Rectal smooth muscle tissue (tissue), 1 donor: Measurements from ENCODE around the gene DFFB.

Experiments used
- H3K27ac ChIP-seq: one replicate; pipeline ENCODE4 v1.7.0; 2013; ENCODE audit warnings: low read depth, low read length, inconsistent platforms
- H3K27me3 ChIP-seq: one replicate; pipeline ENCODE4 v1.7.0; 2013; ENCODE audit warnings: low read length; ENCODE audit not compliant: control insufficient read depth, insufficient read depth
- H3K36me3 ChIP-seq: one replicate; pipeline ENCODE4 v1.7.0; 2013; ENCODE audit warnings: low read length; ENCODE audit not compliant: control insufficient read depth, insufficient read depth
- H3K4me1 ChIP-seq: one replicate; pipeline ENCODE4 v1.7.0; 2013; ENCODE audit warnings: low read length; ENCODE audit not compliant: control insufficient read depth, insufficient read depth
- H3K4me3 ChIP-seq: one replicate; pipeline ENCODE4 v1.7.0; 2013; ENCODE audit warnings: low read length
- H3K9ac ChIP-seq: one replicate; pipeline ENCODE4 v1.7.0; 2013; ENCODE audit warnings: low read length

DFFB gene

GRCh38 chr1:3903141-3904005, 46.1 kb downstream of the DFFB start:
- no peak overlapping the region for H3K27ac ChIP-seq

GRCh38 chr1:3904006-3904842, 46.9 kb downstream of the DFFB start:
- H3K9ac ChIP-seq = no peak overlapping the region
- H3K27ac ChIP-seq = no peak overlapping the region
- H3K27me3 ChIP-seq = no peaks in the 10 kb centered on the region
- no peaks in the 10 kb centered on the region for H3K36me3 ChIP-seq
- no peaks in the 10 kb centered on the region for H3K4me1 ChIP-seq
- H3K4me3 ChIP-seq = no peak overlapping the region

More at GRCh38 chr1:3903141-3904005, 46.1 kb downstream of the DFFB start:
- H3K27me3 ChIP-seq = no peaks in the 10 kb centered on the region
- no peak overlapping the region for H3K4me3 ChIP-seq
- no peaks in the 10 kb centered on the region for H3K4me1 ChIP-seq
- H3K9ac ChIP-seq = no peak overlapping the region
- no peaks in the 10 kb centered on the region for H3K36me3 ChIP-seq

GRCh38 chr1:3904843-3905185, 47.5 kb downstream of the DFFB start:
- no peak overlapping the region for H3K9ac ChIP-seq
- no peak overlapping the region for H3K27ac ChIP-seq
- H3K4me3 ChIP-seq = no peak overlapping the region
- no peaks in the 10 kb centered on the region for H3K36me3 ChIP-seq
- no peaks in the 10 kb centered on the region for H3K27me3 ChIP-seq
- no peaks in the 10 kb centered on the region for H3K4me1 ChIP-seq

- H3K36me3 ChIP-seq = no peaks in the 10 kb centered on the region
- H3K4me3 ChIP-seq = no peak overlapping the region
- no peak overlapping the region for H3K9ac ChIP-seq
- peaks cover 2% of the 10 kb centered on the region for H3K27me3 ChIP-seq
- H3K27ac ChIP-seq = no peak overlapping the region
- H3K4me1 ChIP-seq = no peaks in the 10 kb centered on the region
Observed at GRCh38 chr1:3905266-3905952, 48.1 kb downstream of the DFFB start.

DNA sequence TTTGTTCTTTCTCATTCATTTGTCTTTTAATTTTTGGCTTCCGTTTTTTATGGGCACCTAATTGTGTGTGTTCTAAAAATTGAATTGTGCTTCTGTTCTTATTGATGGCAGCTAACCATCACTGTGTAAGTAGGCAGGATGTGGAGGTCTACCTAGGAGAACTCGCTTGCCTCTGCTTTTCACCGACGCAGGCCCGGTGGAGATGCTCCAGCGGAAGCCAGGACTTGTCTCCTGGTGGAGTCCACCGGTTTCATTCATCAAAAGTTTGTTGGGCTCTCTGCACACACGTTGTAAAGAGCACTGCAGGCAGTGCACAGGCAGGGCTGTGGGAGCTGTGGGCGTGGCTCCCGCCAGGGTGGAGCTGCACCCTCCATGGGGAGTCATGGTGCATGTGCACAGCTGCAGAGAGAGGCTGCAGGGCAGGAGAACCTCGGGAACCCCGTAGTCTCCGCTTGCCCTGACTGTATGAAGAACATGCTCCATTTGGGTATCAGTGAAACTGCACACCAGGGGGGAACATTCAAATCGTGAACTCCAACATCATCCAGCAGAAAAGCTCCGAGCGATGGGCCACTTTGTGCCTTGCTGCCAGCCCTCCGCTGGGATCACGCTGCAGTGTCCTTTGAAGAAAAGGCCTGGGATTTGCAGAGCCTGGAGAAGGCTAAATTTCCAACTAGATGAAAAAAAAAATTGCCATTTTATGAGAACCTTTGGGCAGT, 48.8 kb downstream of the DFFB start:
- H3K27me3 ChIP-seq = peaks cover 9% of the 10 kb centered on the region
- no peak overlapping the region for H3K4me3 ChIP-seq
- H3K36me3 ChIP-seq = no peaks in the 10 kb centered on the region
- no peak overlapping the region for H3K9ac ChIP-seq
- no peak overlapping the region for H3K27ac ChIP-seq
- H3K4me1 ChIP-seq = no peaks in the 10 kb centered on the region

DNA sequence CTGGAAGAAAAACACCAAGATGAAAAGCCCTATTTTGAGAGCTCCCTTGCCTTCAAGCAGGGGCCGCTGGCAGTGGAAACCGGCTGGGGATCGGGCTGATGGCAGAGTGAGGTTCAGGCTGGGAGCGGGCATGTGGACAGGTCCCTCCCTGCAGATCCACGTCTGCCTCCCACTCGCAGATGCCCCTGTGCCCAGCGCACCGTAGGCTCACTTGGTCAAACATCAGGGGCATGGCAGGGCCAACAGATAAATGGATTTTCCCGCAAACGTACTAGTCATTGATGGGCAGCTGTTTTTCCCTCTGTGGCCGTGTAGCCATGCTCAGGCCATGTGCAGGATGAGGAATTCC, 49.4 kb downstream of the DFFB start:
- Histone ChIP-seq H3K27me3 (peaks cover 9% of the 10 kb centered on the region), H3K4me3 (no peak overlapping the region)

GRCh38 chr1:3907031-3907534, 49.8 kb downstream of the DFFB start:
- H3K4me1 ChIP-seq = no peaks in the 10 kb centered on the region
- no peak overlapping the region for H3K27ac ChIP-seq
- H3K9ac ChIP-seq = no peak overlapping the region
- peaks cover 9% of the 10 kb centered on the region for H3K27me3 ChIP-seq
- no peaks in the 10 kb centered on the region for H3K36me3 ChIP-seq
- no peak overlapping the region for H3K4me3 ChIP-seq

More for the DNA sequence above, 49.4 kb downstream of the DFFB start:
- H3K27ac ChIP-seq = no peak overlapping the region
- no peaks in the 10 kb centered on the region for H3K36me3 ChIP-seq
- H3K4me1 ChIP-seq = no peaks in the 10 kb centered on the region
- no peak overlapping the region for H3K9ac ChIP-seq

GRCh38 chr1:3907621-3908165, 50.4 kb downstream of the DFFB start:
- no peak overlapping the region for H3K9ac ChIP-seq
- H3K4me3 ChIP-seq = no peak overlapping the region
- peaks cover 9% of the 10 kb centered on the region for H3K27me3 ChIP-seq
- H3K27ac ChIP-seq = no peak overlapping the region
- no peaks in the 10 kb centered on the region for H3K36me3 ChIP-seq
- no peaks in the 10 kb centered on the region for H3K4me1 ChIP-seq

DNA sequence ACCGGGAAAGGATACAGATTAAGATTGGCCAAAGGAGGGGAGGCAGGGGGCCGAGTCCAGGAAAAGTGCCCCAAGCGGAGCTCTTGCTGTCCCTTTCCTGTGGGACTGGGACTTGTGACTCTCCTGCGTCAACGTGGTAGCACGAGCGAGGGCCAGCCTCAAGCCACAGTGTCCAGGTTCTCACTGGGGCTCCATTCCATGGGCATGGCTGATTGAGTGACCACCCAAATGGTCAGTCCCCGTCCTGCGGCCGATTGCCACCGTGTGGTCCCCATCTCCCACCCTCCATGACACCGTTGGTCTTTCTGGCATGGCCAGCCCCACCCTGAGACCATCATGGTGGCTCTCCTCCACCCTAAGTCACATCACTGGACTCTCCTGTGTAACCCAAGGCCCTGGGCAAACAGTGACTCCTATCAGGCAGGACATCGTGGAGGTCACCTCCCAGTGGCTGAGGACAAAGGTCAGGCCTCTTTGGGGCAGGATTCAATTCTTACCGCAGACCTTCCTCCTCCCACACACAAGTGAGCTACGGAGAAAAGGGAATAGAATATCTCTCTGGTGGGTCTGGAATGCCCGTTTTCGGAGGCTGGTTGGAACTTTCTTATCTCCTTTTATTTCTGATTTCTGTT, 51.7 kb downstream of the DFFB start:
- H3K27ac ChIP-seq = no peak overlapping the region
- H3K4me3 ChIP-seq = no peak overlapping the region
- H3K36me3 ChIP-seq = no peaks in the 10 kb centered on the region
- no peak overlapping the region for H3K9ac ChIP-seq
- H3K27me3 ChIP-seq = peaks cover 9% of the 10 kb centered on the region
- H3K4me1 ChIP-seq = no peaks in the 10 kb centered on the region

GRCh38 chr1:3909615-3910014, 52.3 kb downstream of the DFFB start:
- Histone ChIP-seq H3K36me3 (no peaks in the 10 kb centered on the region), H3K4me1 (no peaks in the 10 kb centered on the region), H3K27me3 (peaks cover 9% of the 10 kb centered on the region), H3K4me3 (no peak overlapping the region), H3K27ac (no peak overlapping the region), H3K9ac (no peak overlapping the region)

- H3K27me3 ChIP-seq = peaks cover 9% of the 10 kb centered on the region
- H3K4me1 ChIP-seq = no peaks in the 10 kb centered on the region
- no peak overlapping the region for H3K4me3 ChIP-seq
- no peak overlapping the region for H3K9ac ChIP-seq
- no peak overlapping the region for H3K27ac ChIP-seq
- no peaks in the 10 kb centered on the region for H3K36me3 ChIP-seq
Observed at GRCh38 chr1:3910049-3910731, 52.9 kb downstream of the DFFB start.
